ENCODE results near the gene ATP1A1.

GRCh38 chr1:116436611-116436970 is 63.5 kb downstream of the ATP1A1 start:
- TF ChIP-seq CTCF (conservative IDR thresholded peaks at IDR 0.05; ENCODE audit: low read depth in 2 of 2) (no peak), EZH2phosphoT487 (IDR thresholded peaks at IDR 0.05; ENCODE audit: unreplicated experiment) (no peak), EZH2 (IDR thresholded peaks at IDR 0.05; ENCODE audit: low read depth, unreplicated experiment) (no peak), REST (IDR thresholded peaks at IDR 0.05; ENCODE audit: unreplicated experiment) (no peak), NANOG (IDR thresholded peaks at IDR 0.05; ENCODE audit: borderline replicate concordance) (no peak), POLR2AphosphoS5 (IDR thresholded peaks at IDR 0.05; ENCODE audit: low read depth) (no peak), ZNF331 (CRISPR knock-in tag; IDR thresholded peaks at IDR 0.05; ENCODE audit: low read depth) (no peak), ZNF114 (CRISPR knock-in tag; IDR thresholded peaks at IDR 0.05) (no peak)
